Activated T-helper 1 cell treated with anti-CD3 and anti-CD28 coated beads, Interleukin-12 subunit alpha, Interleukin-12 subunit beta, Interleukin-2, Interleukin-4 antibody, amounts not matched to agents 30 ng/mL and 10 ng/mL and 1 ng/mL, durations not matched to agents 14 hours and 24 hours and 36 hours (primary cell): ENCODE results near the gene SLC26A9. TPM values are rescaled to one million over a fixed set of nuclear protein-coding genes. Genes with fewer than 3 reads are reported as not detected.

ENCODE experiments used
- DNase-seq: peaks from one replicate; pipeline ENCODE4 v3.0.0; 2021; ENCODE audit warnings: low spot score
- H3K27ac Mint-ChIP-seq: one replicate; pipeline ENCODE4 v1.8.0; 2021; ENCODE audit warnings: mild to moderate bottlenecking, mixed read lengths
- H3K27me3 Mint-ChIP-seq: one replicate; pipeline ENCODE4 v1.8.0; 2022; ENCODE audit warnings: mild to moderate bottlenecking, moderate library complexity, mixed read lengths; ENCODE audit not compliant: insufficient read depth
- H3K36me3 Mint-ChIP-seq: one replicate; pipeline ENCODE4 v1.8.0; 2021; ENCODE audit warnings: low read depth, mixed read lengths
- H3K4me1 Mint-ChIP-seq: one replicate; pipeline ENCODE4 v1.8.0; 2021; ENCODE audit warnings: low read depth, mixed read lengths
- H3K4me3 Mint-ChIP-seq: one replicate; pipeline ENCODE4 v1.8.0; 2021; ENCODE audit warnings: mild to moderate bottlenecking, moderate library complexity, mixed read lengths
- H3K9me3 Mint-ChIP-seq: one replicate; pipeline ENCODE4 v1.8.0; 2021; ENCODE audit warnings: mixed read lengths
- intact Hi-C: fragments of 100-400 bp; cut with micrococcal nuclease; formaldehyde crosslinking; loops from one replicate; pipeline ENCODE4 v1.15.1; 2024
- total RNA-seq: library from RNA; stranded (reverse); gene quantifications from 2 replicates; pipeline ENCODE4 v1.2.3, GENCODE V29; 2022

The SLC26A9 gene
- total RNA-seq, 1 donor from 2014 or later: not detected

DNA sequence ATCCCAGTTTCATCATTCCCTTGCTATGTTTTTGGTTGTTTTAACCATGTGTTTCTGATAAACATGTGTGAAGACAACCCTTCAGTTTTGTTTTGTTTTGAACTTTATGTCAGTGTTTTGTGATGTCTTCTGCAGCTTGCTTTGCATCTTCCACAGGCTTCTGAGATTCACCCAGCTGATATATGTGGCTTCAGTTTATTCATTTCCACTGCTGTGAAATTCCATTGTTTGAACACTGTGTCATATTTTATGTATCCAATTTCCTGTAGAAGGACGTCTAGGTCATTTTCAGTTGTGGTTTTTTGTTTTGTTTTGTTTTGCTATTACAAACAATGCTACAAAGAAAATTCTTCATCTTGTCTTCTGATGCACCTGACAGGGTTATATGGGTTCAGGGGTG lies 27.2 kb upstream of the SLC26A9 start:
- H3K36me3 Mint-ChIP-seq: no peaks in the 10 kb centered on the region
- no peaks in the 10 kb centered on the region for H3K4me1 Mint-ChIP-seq
- H3K9me3 Mint-ChIP-seq: peaks cover 7% of the 10 kb centered on the region
- H3K4me3 Mint-ChIP-seq: no peak overlapping the region
- intact Hi-C loops: no loop called here
- no peak for DNase-seq
- H3K27ac Mint-ChIP-seq: no peak overlapping the region
- H3K27me3 Mint-ChIP-seq: no peaks in the 10 kb centered on the region

- intact Hi-C loops: no loop called here
- H3K36me3 Mint-ChIP-seq: no peaks in the 10 kb centered on the region
- H3K27ac Mint-ChIP-seq: no peak overlapping the region
- H3K4me3 Mint-ChIP-seq: no peak overlapping the region
- no peak for DNase-seq
- H3K4me1 Mint-ChIP-seq: no peaks in the 10 kb centered on the region
- no peaks in the 10 kb centered on the region for H3K27me3 Mint-ChIP-seq
- no peaks in the 10 kb centered on the region for H3K9me3 Mint-ChIP-seq
These were observed 26.0 kb upstream of the SLC26A9 start for GRCh38 chr1:205969229-205969628.

DNA sequence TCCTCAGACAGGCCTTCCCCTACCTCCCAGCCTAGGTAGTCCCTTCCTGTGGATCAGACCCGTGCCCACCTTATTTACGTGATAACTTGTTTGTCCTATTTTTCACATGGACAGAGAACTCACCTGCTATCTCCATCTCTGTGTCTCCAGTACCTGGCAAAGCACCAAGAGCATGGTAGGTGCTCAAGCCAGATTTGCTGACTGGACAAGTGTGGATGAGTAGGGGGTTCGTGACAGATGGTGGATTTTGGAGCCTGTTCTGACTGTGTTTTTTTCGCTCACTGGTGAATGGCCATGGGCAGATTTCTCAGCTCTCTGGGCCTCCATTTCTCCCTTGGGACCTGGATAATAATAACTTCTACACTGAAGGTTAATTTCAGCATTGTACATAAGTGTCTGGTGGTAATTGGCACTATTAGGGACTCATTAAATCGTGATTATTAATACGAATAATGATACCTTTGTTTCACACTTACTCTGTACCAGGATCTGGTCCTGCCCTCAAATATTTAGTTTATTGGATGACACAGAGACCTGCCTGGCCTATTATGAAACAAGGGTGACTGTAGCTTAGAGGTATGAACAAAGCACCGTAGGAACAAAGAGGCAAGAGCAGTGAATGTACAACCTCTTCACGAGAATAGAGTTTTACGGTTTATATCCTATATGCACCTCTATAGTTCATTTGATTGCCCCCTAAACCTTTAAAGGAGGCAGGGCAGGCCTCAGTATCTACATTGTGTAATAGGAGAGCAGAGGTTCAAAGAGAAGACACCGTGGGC lies 24.5 kb upstream of the SLC26A9 start:
- Mint-ChIP-seq H3K36me3 (no peaks in the 10 kb centered on the region), H3K4me1 (no peaks in the 10 kb centered on the region), H3K27me3 (no peaks in the 10 kb centered on the region), H3K9me3 (no peaks in the 10 kb centered on the region), H3K27ac (no peak overlapping the region), H3K4me3 (no peak overlapping the region)
- intact Hi-C loops: no loop called here
- DNase-seq: no peak

GRCh38 chr1:205965036-205965884 lies 22.0 kb upstream of the SLC26A9 start:
- no peak overlapping the region for H3K4me3 Mint-ChIP-seq

DNA sequence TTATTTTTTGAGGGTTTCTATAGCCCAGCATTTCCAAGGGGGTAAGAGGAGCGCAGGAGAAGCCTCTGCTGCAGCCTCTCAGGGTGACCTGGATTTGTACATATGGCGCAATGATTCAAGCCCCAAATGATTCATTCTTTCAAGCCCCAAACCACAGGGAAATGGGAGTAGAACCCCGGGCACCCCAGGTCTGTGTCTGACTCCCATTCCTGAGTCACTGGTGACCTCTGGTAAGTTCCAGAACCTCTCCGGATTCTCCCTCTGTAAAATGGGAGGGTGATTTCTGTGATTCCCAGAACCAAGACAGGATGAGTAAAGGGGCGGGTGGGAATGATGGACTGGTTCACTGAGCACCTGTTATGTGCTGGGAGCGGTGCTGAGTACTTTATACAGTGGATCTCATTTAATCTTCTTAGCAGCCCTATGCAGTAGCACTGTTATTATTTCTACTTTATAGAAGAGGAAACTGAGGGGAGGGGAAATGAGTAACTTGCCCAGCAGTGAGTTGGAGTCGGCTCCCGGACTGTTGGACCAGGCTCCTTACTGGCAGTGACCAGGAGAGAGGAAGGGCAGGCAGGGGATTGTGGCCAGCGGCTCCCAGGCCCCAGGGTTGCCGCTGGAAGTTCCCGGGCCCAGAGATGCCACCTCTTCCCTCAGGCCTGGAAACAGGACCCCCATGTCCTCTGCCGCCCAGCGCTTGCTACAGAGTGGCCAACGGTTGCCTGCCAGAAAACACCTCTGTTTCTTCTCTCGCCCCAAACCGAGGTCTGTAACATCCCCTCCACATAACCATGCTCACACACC lies 20.3 kb upstream of the SLC26A9 start:
- DNase-seq: no peak
- no peaks in the 10 kb centered on the region for H3K9me3 Mint-ChIP-seq
- H3K4me1 Mint-ChIP-seq: peaks cover 17% of the 10 kb centered on the region
- intact Hi-C loops: no loop called here
- H3K36me3 Mint-ChIP-seq: no peaks in the 10 kb centered on the region
- H3K27me3 Mint-ChIP-seq: peaks cover 5% of the 10 kb centered on the region
- H3K4me3 Mint-ChIP-seq: no peak overlapping the region
- no peak overlapping the region for H3K27ac Mint-ChIP-seq

More at GRCh38 chr1:205965036-205965884, 22.0 kb upstream of the SLC26A9 start:
- Mint-ChIP-seq H3K4me1 (peaks cover 16% of the 10 kb centered on the region), H3K27ac (no peak overlapping the region), H3K36me3 (no peaks in the 10 kb centered on the region), H3K9me3 (no peaks in the 10 kb centered on the region), H3K27me3 (no peaks in the 10 kb centered on the region)
- intact Hi-C loops: no loop called here
- DNase-seq: no peak

DNA sequence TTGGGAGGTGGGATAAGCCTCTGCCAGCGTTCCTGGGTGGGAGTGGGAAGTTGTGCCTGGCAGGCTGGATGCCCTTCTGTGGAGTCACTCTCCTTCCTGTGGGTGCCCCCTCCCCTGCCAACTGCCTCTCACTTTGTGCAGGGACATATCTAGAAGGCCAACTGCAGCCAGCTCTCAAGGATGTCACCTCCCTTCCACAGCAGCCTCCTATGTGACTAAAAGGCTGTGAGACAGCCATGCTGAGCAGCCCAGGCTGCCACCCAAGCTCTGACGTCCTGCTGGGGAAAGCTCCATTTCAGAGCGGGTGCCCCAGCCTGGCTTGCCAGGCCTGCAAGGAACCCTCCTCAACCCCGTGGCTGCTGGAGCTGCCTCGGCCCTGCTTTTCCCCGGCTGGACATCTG lies 19.6 kb upstream of the SLC26A9 start:
- no peak overlapping the region for H3K4me3 Mint-ChIP-seq
- H3K4me1 Mint-ChIP-seq: peaks cover 17% of the 10 kb centered on the region
- no peaks in the 10 kb centered on the region for H3K36me3 Mint-ChIP-seq
- H3K27me3 Mint-ChIP-seq: peaks cover 5% of the 10 kb centered on the region
- H3K9me3 Mint-ChIP-seq: no peaks in the 10 kb centered on the region
- no peak for DNase-seq
- intact Hi-C loops: no loop called here
- no peak overlapping the region for H3K27ac Mint-ChIP-seq

DNA sequence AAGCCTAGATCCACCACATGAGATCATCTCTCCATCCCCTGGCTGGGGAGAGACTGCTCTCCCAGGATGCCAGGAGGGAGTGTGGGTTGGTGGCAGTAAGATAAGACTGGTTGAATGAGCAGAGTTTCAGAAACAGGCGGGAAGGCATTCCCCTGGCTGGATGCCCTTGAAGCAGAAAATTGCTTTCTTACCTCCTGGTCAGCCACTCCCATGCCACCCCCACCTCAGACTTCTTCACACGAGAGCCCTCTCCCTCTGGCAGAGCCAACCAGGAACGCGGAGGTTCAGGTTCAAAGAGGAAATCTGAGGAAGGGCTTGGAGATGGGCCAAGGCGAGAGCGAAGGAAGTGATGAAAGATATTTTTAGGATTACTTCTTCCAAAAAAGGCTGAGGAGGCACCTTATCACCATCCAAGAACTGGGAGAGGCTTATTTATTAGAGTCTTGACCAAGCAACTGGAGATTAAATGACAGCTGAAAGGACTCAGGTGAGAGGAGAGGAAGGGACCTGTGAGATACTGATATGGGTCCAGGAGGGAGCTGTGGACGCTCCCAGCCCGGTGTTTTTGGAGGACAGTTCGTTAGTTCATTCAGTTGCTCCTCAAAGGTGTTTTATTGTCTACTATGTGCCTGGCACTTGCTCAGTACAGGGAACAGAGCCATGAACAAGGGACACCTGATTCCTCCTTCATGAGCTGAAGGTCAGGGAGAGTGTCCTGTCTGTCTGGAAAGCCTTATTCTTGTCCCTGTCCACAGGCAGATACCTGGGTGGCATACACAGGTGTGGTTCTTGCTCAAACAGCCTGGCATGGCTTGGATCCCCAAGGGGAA lies 18.9 kb upstream of the SLC26A9 start:
- no peak overlapping the region for H3K4me3 Mint-ChIP-seq
- peaks cover 17% of the 10 kb centered on the region for H3K4me1 Mint-ChIP-seq
- no peak overlapping the region for H3K27ac Mint-ChIP-seq
- peaks cover 8% of the 10 kb centered on the region for H3K27me3 Mint-ChIP-seq
- intact Hi-C loops: no loop called here
- no peaks in the 10 kb centered on the region for H3K36me3 Mint-ChIP-seq
- H3K9me3 Mint-ChIP-seq: no peaks in the 10 kb centered on the region
- DNase-seq: no peak

- Mint-ChIP-seq H3K4me1 (peaks cover 17% of the 10 kb centered on the region), H3K36me3 (no peaks in the 10 kb centered on the region), H3K27ac (peak overlapping the region; percentile 61), H3K9me3 (no peaks in the 10 kb centered on the region), H3K27me3 (peaks cover 14% of the 10 kb centered on the region), H3K4me3 (no peak overlapping the region)
- intact Hi-C loops: no loop called here
- DNase-seq: peak; percentile 44
These were observed 18.1 kb upstream of the SLC26A9 start for GRCh38 chr1:205961405-205961804.

- intact Hi-C loops: no loop called here
- no peaks in the 10 kb centered on the region for H3K36me3 Mint-ChIP-seq
- H3K27me3 Mint-ChIP-seq: peaks cover 28% of the 10 kb centered on the region
- no peaks in the 10 kb centered on the region for H3K9me3 Mint-ChIP-seq
- no peak overlapping the region for H3K4me3 Mint-ChIP-seq
- H3K4me1 Mint-ChIP-seq: peaks cover 17% of the 10 kb centered on the region
- DNase-seq: no peak
- no peak overlapping the region for H3K27ac Mint-ChIP-seq
These were observed 16.5 kb upstream of the SLC26A9 start for GRCh38 chr1:205959789-205960188.

- Mint-ChIP-seq H3K27me3 (peaks cover 35% of the 10 kb centered on the region), H3K4me3 (no peak overlapping the region), H3K36me3 (no peaks in the 10 kb centered on the region), H3K27ac (no peak overlapping the region), H3K9me3 (no peaks in the 10 kb centered on the region), H3K4me1 (peaks cover 3% of the 10 kb centered on the region)
- intact Hi-C loops: no loop called here
- DNase-seq: no peak
These were observed 12.2 kb upstream of the SLC26A9 start for GRCh38 chr1:205955499-205955898.

- intact Hi-C loops: no loop called here
- no peak for DNase-seq
- Mint-ChIP-seq H3K4me1 (no peaks in the 10 kb centered on the region), H3K9me3 (no peaks in the 10 kb centered on the region), H3K4me3 (no peak overlapping the region), H3K27ac (no peak overlapping the region), H3K27me3 (peaks cover 35% of the 10 kb centered on the region), H3K36me3 (no peaks in the 10 kb centered on the region)
These were observed 11.7 kb upstream of the SLC26A9 start for GRCh38 chr1:205954819-205955404.

- Mint-ChIP-seq H3K9me3 (no peaks in the 10 kb centered on the region), H3K4me3 (no peak overlapping the region), H3K4me1 (no peaks in the 10 kb centered on the region), H3K27me3 (peaks cover 22% of the 10 kb centered on the region), H3K36me3 (no peaks in the 10 kb centered on the region), H3K27ac (no peak overlapping the region)
- intact Hi-C loops: no loop called here
- no peak for DNase-seq
These were observed 8.5 kb upstream of the SLC26A9 start for GRCh38 chr1:205951746-205952145.
